Stomach (tissue), 9 donors: Measurements from ENCODE around the gene AP4E1. TPM values are rescaled to one million over a fixed set of nuclear protein-coding genes. Genes with fewer than 3 reads are reported as not detected.

Experiments
- DNase-seq, 2 donors: peaks; one replicate each; pipeline versions ENCODE4 v3.0.0 to v3.0.0-alpha.2; 2013 to 2019
- H3K27ac ChIP-seq, 5 donors: fragments of 200-600 bp in 4 of 5; sonication (generic) in 4 of 5; one replicate each; pipeline ENCODE4 v1.5.1; 2013 to 2019; ENCODE audit warnings: mild to moderate bottlenecking in 1 of 5, moderate library complexity in 1 of 5
- H3K27me3 ChIP-seq, 3 donors: fragments of 200-600 bp; sonication (generic); one replicate each; pipeline ENCODE4 v1.5.1; 2017 to 2019; ENCODE audit warnings: mixed run types in 1 of 3
- H3K36me3 ChIP-seq, 4 donors: fragments of 200-600 bp; sonication (generic); 1 replicate in 3 of 4; 2 replicates in 1 of 4; pipeline ENCODE4 v1.5.1; 2016 to 2019
- H3K4me1 ChIP-seq, 4 donors: fragments of 200-600 bp; sonication (generic); one replicate each; pipeline ENCODE4 v1.5.1; 2016 to 2019
- H3K4me3 ChIP-seq, 4 donors: fragments of 200-600 bp; sonication (generic) in 3 of 4; one replicate each; pipeline ENCODE4 v1.5.1; 2016 to 2019; ENCODE audit warnings: mild to moderate bottlenecking in 1 of 4
- H3K9me3 ChIP-seq, 4 donors: fragments of 200-600 bp; sonication (generic); one replicate each; pipeline ENCODE4 v1.5.1; 2016 to 2019
- CTCF ChIP-seq, 7 experiments: fragments of 450-650 bp in 4 of 7; fragments of 200-600 bp in 3 of 7; sonication (generic) in 3 of 7; IDR thresholded peaks; one replicate each; pipeline ENCODE4 v1.5.1; 2016 to 2019; ENCODE audit warnings: antibody characterized with exemption in 7 of 7, control low read depth in 2 of 7, mild to moderate bottlenecking in 1 of 7
- EP300 ChIP-seq: sonication (generic); formaldehyde crosslinking; IDR thresholded peaks from one replicate; pipeline ENCODE4 v1.6.1; 2017; ENCODE audit warnings: antibody characterized with exemption
- POLR2A ChIP-seq, 4 donors: fragments of 450-650 bp; IDR thresholded peaks; one replicate each; pipeline ENCODE4 v1.6.1; 2016; ENCODE audit warnings: antibody characterized with exemption in 4 of 4, control low read depth in 2 of 4, mild to moderate bottlenecking in 1 of 4, moderate library complexity in 1 of 4
- POLR2AphosphoS5 ChIP-seq, 3 donors: sonication (generic); formaldehyde crosslinking; IDR thresholded peaks; one replicate each; pipeline ENCODE4 v1.6.1; 2016; ENCODE audit warnings: antibody characterized with exemption in 3 of 3
- WGBS, 5 donors: extraction: QIAGEN DNeasy Blood & Tissue Kit in 3 of 5; methylation state at CpG; one replicate each; pipeline versions ENCODE4 v1.1.5 to v1.1.7; 2013 to 2018; 5-methylcytosine and 5-hydroxymethylcytosine counted together
- intact Hi-C: fragments of 100-400 bp; cut with DNase I; formaldehyde crosslinking; loops from one replicate; pipeline ENCODE4 v1.15.1; 2023; ENCODE audit warnings: low total_unique reads
- polyA plus RNA-seq, 3 donors: library from polyadenylated mRNA; stranded (reverse); fragments of 200-250 nt; gene quantifications; one replicate each; pipeline ENCODE4 v1.2.3, GENCODE V29; 2013
- total RNA-seq, 5 donors: library from RNA; depleted of rRNA; stranded (reverse); fragments of >200 nt; gene quantifications; one replicate each; pipeline versions ENCODE4 v1.1.0 to v1.2.3, GENCODE V29; 2014 to 2016
- donor health status: healthy with polysubstance abuse.
- donor health status: Bipolar disorder and iron deficiency.
- donor health status: healthy.

AP4E1 gene
- total and polyA plus RNA-seq, 8 donors, result 1.8 to 31.9 (median 7.6) TPM

- Histone ChIP-seq H3K36me3 (no peaks in the 10 kb centered on the region), H3K4me3 (no peak overlapping the region), H3K27me3 (peaks cover 0 to 5% (median 0%) of the 10 kb centered on the region in 3 donors), H3K9me3 (no peaks in the 10 kb centered on the region), H3K27ac (peak overlapping the region in 1 of 5 donors; percentile 12), H3K4me1 (peaks cover 13 to 26% (median 18%) of the 10 kb centered on the region in 4 donors)
- TF ChIP-seq POLR2A (IDR thresholded peaks at IDR 0.05) (no peak), POLR2AphosphoS5 (IDR thresholded peaks at IDR 0.05) (no peak), CTCF (IDR thresholded peaks at IDR 0.05) (no peak), EP300 (no peak)
- peak in 1 of 2 donors; percentile 72 for DNase-seq
- intact Hi-C loops, result no loop called here
- WGBS, 5 donors, result 33 to 64% (median 49%) methylated on average over 3 of the region's 3 CpGs
These were observed 143.3 kb downstream of the AP4E1 start for GRCh38 chr15:51051776-51052175.

GRCh38 chr15:51053571-51053970 is 145.1 kb downstream of the AP4E1 start:
- H3K4me1 ChIP-seq, result peaks cover 4 to 10% (median 8%) of the 10 kb centered on the region in 4 donors
- TF ChIP-seq CTCF (IDR thresholded peaks at IDR 0.05) (no peak), POLR2AphosphoS5 (IDR thresholded peaks at IDR 0.05) (no peak), POLR2A (IDR thresholded peaks at IDR 0.05) (no peak), EP300 (no peak)
- H3K27ac ChIP-seq, result no peak overlapping the region
- intact Hi-C loops, result no loop called here
- peaks cover 0 to 11% (median 6%) of the 10 kb centered on the region in 4 donors for H3K36me3 ChIP-seq
- DNase-seq, result no peak
- 40 to 69% (median 46%) methylated on average over 1 of the region's 1 CpG for WGBS, 5 donors
- peaks cover 0 to 5% (median 0%) of the 10 kb centered on the region in 3 donors for H3K27me3 ChIP-seq
- no peak overlapping the region for H3K4me3 ChIP-seq
- no peaks in the 10 kb centered on the region for H3K9me3 ChIP-seq

- intact Hi-C loops, result no loop called here
- Histone ChIP-seq H3K27ac (no peak overlapping the region), H3K36me3 (peaks cover 0 to 11% (median 6%) of the 10 kb centered on the region in 4 donors), H3K9me3 (no peaks in the 10 kb centered on the region), H3K4me3 (no peak overlapping the region), H3K27me3 (peaks cover 0 to 5% (median 0%) of the 10 kb centered on the region in 3 donors), H3K4me1 (peaks cover 4 to 10% (median 8%) of the 10 kb centered on the region in 4 donors)
- WGBS, 5 donors, result 97 to 100% (median 100%) methylated on average over 1 of the region's 1 CpG
- TF ChIP-seq EP300 (no peak), CTCF (IDR thresholded peaks at IDR 0.05) (no peak), POLR2AphosphoS5 (IDR thresholded peaks at IDR 0.05) (no peak), POLR2A (IDR thresholded peaks at IDR 0.05) (no peak)
- DNase-seq, result no peak
These were observed 146.1 kb downstream of the AP4E1 start for GRCh38 chr15:51054535-51054934.

Other genes starting within 250 kb of the AP4E1 start
- 10 to 100 TPM; 23.7 to 92.8 (median 41.6) TPM for gene TRPM7, start 221.9 kb upstream of the AP4E1 start, total RNA-seq
- gene TRPM7, start 221.9 kb upstream of the AP4E1 start, polyA plus RNA-seq, result 1 to 10 TPM; 4.0 to 6.3 (median 6.0) TPM
- 100 to 1,000 TPM in 1 of 5 donors, 10 to 100 TPM in 4; 30.9 to 234 (median 74.1) TPM for gene SPPL2A, start 143.0 kb upstream of the AP4E1 start, total RNA-seq
- 10 to 100 TPM; 18.4 to 24.2 (median 18.5) TPM for gene SPPL2A, start 143.0 kb upstream of the AP4E1 start, polyA plus RNA-seq
- gene TNFAIP8L3, start 186.2 kb downstream of the AP4E1 start, total RNA-seq, result 1 to 10 TPM in 3 of 5 donors, under 1 TPM in 1, not detected in 1; 0.58 to 5.9 (median 4.5) TPM
- gene TNFAIP8L3, start 186.2 kb downstream of the AP4E1 start, polyA plus RNA-seq, result 10 to 100 TPM in 1 of 3 donors, 1 to 10 TPM in 2; 9.0 to 12.5 (median 9.3) TPM